Measurements from ENCODE around the gene NT5DC2.

GRCh38 chr3:52484680-52485461 lies 48.8 kb downstream of the NT5DC2 start:
- TF ChIP-seq CTCF (IDR thresholded peaks at IDR 0.05; ENCODE audit: low read depth, low read length) (no peak), EZH2phosphoT487 (IDR thresholded peaks at IDR 0.05; ENCODE audit: low read depth) (no peak)

Data from OCI-LY3 (cell line).